PC-3 (cell line): ENCODE data around the gene TCN2.

ENCODE experiments used
- EZH2phosphoT487 ChIP-seq: fragments of 300-600 bp; sonication (generic); IDR thresholded peaks from 2 replicates; pipeline ENCODE4 v1.6.1; 2018; ENCODE audit warnings: mild to moderate bottlenecking, antibody characterized with exemption, low read length, borderline replicate concordance
- TF ChIP-seq, protein P1 (sequence below): fragments of 300-600 bp; sonication (generic); conservative IDR thresholded peaks from 2 replicates; pipeline ENCODE4 v1.5.1; 2017; ENCODE audit warnings: antibody characterized with exemption, low read depth, mild to moderate bottlenecking, low read length

DNA sequence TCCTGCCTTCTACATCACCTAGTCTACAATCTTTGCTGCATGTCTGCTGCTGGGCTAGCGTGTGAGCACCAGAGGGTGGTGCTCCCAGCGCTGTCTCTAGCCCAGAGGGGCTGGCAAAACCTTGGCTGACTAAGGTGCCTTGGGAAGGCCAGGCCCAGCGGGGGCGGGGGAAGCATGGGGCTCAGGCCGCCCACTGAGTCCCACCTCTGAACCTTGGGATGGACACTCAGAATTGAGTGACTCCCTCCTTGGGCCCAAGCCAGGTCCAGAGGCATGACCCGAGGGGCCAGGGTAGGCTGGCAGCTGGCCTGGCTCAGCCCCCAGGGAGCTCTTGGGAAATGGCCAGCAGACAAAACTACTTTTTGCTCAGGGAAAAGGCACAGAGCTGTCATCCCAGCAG, 24.9 kb upstream of the TCN2 start:
- TF ChIP-seq, protein P1, sequence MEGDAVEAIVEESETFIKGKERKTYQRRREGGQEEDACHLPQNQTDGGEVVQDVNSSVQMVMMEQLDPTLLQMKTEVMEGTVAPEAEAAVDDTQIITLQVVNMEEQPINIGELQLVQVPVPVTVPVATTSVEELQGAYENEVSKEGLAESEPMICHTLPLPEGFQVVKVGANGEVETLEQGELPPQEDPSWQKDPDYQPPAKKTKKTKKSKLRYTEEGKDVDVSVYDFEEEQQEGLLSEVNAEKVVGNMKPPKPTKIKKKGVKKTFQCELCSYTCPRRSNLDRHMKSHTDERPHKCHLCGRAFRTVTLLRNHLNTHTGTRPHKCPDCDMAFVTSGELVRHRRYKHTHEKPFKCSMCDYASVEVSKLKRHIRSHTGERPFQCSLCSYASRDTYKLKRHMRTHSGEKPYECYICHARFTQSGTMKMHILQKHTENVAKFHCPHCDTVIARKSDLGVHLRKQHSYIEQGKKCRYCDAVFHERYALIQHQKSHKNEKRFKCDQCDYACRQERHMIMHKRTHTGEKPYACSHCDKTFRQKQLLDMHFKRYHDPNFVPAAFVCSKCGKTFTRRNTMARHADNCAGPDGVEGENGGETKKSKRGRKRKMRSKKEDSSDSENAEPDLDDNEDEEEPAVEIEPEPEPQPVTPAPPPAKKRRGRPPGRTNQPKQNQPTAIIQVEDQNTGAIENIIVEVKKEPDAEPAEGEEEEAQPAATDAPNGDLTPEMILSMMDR: no peak
- no peak for TF ChIP-seq EZH2phosphoT487
